Mesenchymal stem cell (in vitro differentiated cells and primary cell): ENCODE data around the gene NRM. TPM values are rescaled to one million over a fixed set of nuclear protein-coding genes. Genes with fewer than 3 reads are reported as not detected.
A peak's percentile ranks its signal among the peaks of the same experiment; 100 is the strongest.

Source experiments
- DNase-seq: peaks from one replicate; pipeline ENCODE4 v3.0.0-alpha.2; 2013
- H2AFZ ChIP-seq: one replicate; pipeline ENCODE4 v1.6.1; 2013; ENCODE audit warnings: low read depth, mild to moderate bottlenecking, control low read depth, inconsistent platforms, low read length, moderate library complexity
- H2AK5ac ChIP-seq: 2 replicates; pipeline ENCODE4 v1.6.1; 2013; ENCODE audit warnings: low read length, moderate library complexity, mild to moderate bottlenecking, inconsistent platforms; ENCODE audit not compliant: severe bottlenecking
- H2BK120ac ChIP-seq: one replicate; pipeline ENCODE4 v1.6.1; 2013; ENCODE audit warnings: low read depth, mild to moderate bottlenecking, inconsistent platforms, low read length, moderate library complexity
- H2BK12ac ChIP-seq, 2 experiments: one replicate each; pipeline ENCODE4 v1.6.1; 2013; ENCODE audit warnings: inconsistent platforms in 2 of 2, low read length in 2 of 2, mild to moderate bottlenecking in 2 of 2, moderate library complexity in 2 of 2, control low read depth in 1 of 2
- H2BK15ac ChIP-seq: one replicate; pipeline ENCODE4 v1.6.1; 2013; ENCODE audit warnings: mild to moderate bottlenecking, low read depth, inconsistent platforms; ENCODE audit not compliant: poor library complexity, severe bottlenecking
- H2BK5ac ChIP-seq: 2 replicates; pipeline ENCODE4 v1.6.1; 2013; ENCODE audit warnings: low read depth, mild to moderate bottlenecking, low read length, control low read depth, inconsistent platforms; ENCODE audit not compliant: poor library complexity, severe bottlenecking
- H3K14ac ChIP-seq, 2 experiments: one replicate each; pipeline ENCODE4 v1.6.1; 2013; ENCODE audit warnings: inconsistent platforms in 2 of 2, low read length in 2 of 2, control low read depth in 1 of 2, mild to moderate bottlenecking in 1 of 2, moderate library complexity in 1 of 2
- H3K18ac ChIP-seq, 2 experiments: one replicate each; pipeline ENCODE4 v1.6.1; 2013; ENCODE audit warnings: inconsistent platforms in 2 of 2, low read length in 2 of 2, control low read depth in 1 of 2, low read depth in 1 of 2, mild to moderate bottlenecking in 1 of 2
- H3K23ac ChIP-seq, 2 experiments: one replicate each; pipeline ENCODE4 v1.6.1; 2013; ENCODE audit warnings: inconsistent platforms in 2 of 2, low read length in 2 of 2, mild to moderate bottlenecking in 2 of 2, moderate library complexity in 2 of 2, control low read depth in 1 of 2
- H3K27ac ChIP-seq: 2 replicates; pipeline ENCODE4 v1.5.1; 2013; ENCODE audit warnings: mild to moderate bottlenecking, moderate library complexity, low read length, control low read depth, inconsistent platforms; ENCODE audit not compliant: poor library complexity, severe bottlenecking
- H3K27me3 ChIP-seq, 2 experiments: 2 replicates each; pipeline versions ENCODE4 v1.6.1 to v1.7.0; 2013; ENCODE audit warnings: low read length in 2 of 2, mild to moderate bottlenecking in 2 of 2, moderate library complexity in 2 of 2, control low read depth in 1 of 2, inconsistent platforms in 1 of 2; ENCODE audit not compliant: control insufficient read depth in 1 of 2, insufficient read depth in 1 of 2
- H3K36me3 ChIP-seq, 2 experiments: 2 replicates each; pipeline versions ENCODE4 v1.6.1 to v1.7.0; 2013; ENCODE audit warnings: low read length in 2 of 2, control low read depth in 1 of 2, inconsistent platforms in 1 of 2, low read depth in 1 of 2, mild to moderate bottlenecking in 1 of 2; ENCODE audit not compliant: insufficient read depth in 2 of 2, control insufficient read depth in 1 of 2
- H3K4ac ChIP-seq, 2 experiments: one replicate each; pipeline ENCODE4 v1.6.1; 2013; ENCODE audit warnings: inconsistent platforms in 2 of 2, low read length in 2 of 2, mild to moderate bottlenecking in 2 of 2, moderate library complexity in 2 of 2, control low read depth in 1 of 2, low read depth in 1 of 2
- H3K4me1 ChIP-seq: 2 replicates; pipeline ENCODE4 v1.6.1; 2013; ENCODE audit warnings: low read depth, low read length, control low read depth; ENCODE audit not compliant: control insufficient read depth, insufficient read depth
- H3K4me2 ChIP-seq: 2 replicates; pipeline ENCODE4 v1.6.1; 2013; ENCODE audit warnings: low read length, mild to moderate bottlenecking, inconsistent platforms; ENCODE audit not compliant: poor library complexity, severe bottlenecking
- H3K4me3 ChIP-seq, 2 experiments: 2 replicates each; pipeline versions ENCODE4 v1.5.1 to v1.7.0; 2013; ENCODE audit warnings: low read length in 2 of 2, mild to moderate bottlenecking in 2 of 2, control low read depth in 1 of 2, low read depth in 1 of 2; ENCODE audit not compliant: insufficient read depth in 1 of 2
- H3K79me1 ChIP-seq: replicated peaks from 2 replicates; pipeline ENCODE4 v1.6.1; 2013; ENCODE audit warnings: mild to moderate bottlenecking, control low read depth, low read length, inconsistent platforms; ENCODE audit not compliant: poor library complexity, severe bottlenecking
- H3K9ac ChIP-seq: 2 replicates; pipeline ENCODE4 v1.7.0; 2013; ENCODE audit warnings: mild to moderate bottlenecking, low read length, moderate library complexity
- H3K9me3 ChIP-seq: 2 replicates; pipeline ENCODE4 v1.7.0; 2013; ENCODE audit warnings: mild to moderate bottlenecking, low read length; ENCODE audit not compliant: control insufficient read depth
- H4K8ac ChIP-seq: one replicate; pipeline ENCODE4 v1.6.1; 2013; ENCODE audit warnings: inconsistent platforms, mild to moderate bottlenecking, low read length, moderate library complexity
- H4K91ac ChIP-seq: one replicate; pipeline ENCODE4 v1.6.1; 2013; ENCODE audit warnings: mild to moderate bottlenecking, low read length, inconsistent platforms
- WGBS: methylation state at CpG from one replicate; pipeline ENCODE4 v1.1.7; 2013; ENCODE audit warnings: mixed read lengths; 5-methylcytosine and 5-hydroxymethylcytosine counted together
- polyA plus RNA-seq, 2 experiments: library from polyadenylated mRNA; stranded (reverse); fragments of 200-250 nt; gene quantifications; one replicate each; pipeline ENCODE4 v1.2.3, GENCODE V29; 2013

NRM gene
- 35.3 TPM for polyA plus RNA-seq (2013, experiment 1 of 2)
- 36.1 TPM for polyA plus RNA-seq (2013, experiment 2 of 2)

GRCh38 chr6:30690403-30691207, at the start of gene NRM:
NRM (minus strand) TSS chr6:30690984; CDS start chr6:30690974, 10 bp downstream.
- Histone ChIP-seq H2BK12ac (peak within 1 kb of the TSS; percentile 34 to 96), H4K8ac (peak within 1 kb of the TSS; percentile 74), H3K14ac (peak within 1 kb of the TSS; percentile 44 to 63), H4K91ac (peak within 1 kb of the TSS; percentile 35), H3K23ac (peak within 1 kb of the TSS in 1 of 2 experiments; percentile 20), H3K27me3 (no peaks in the 10 kb centered on the region), H2AFZ (no peak within 1 kb of the TSS), H3K4me1 (peaks cover 27% of the 10 kb centered on the region), H3K9me3 (no peaks in the 10 kb centered on the region), H2BK15ac (peak within 1 kb of the TSS; percentile 95), H3K36me3 (peaks cover 0 to 4% of the 10 kb centered on the region in 2 experiments), H3K79me1 (peaks cover 2% of the 10 kb centered on the region), H2BK120ac (no peak within 1 kb of the TSS), H3K4me3 (peak within 1 kb of the TSS; percentile 77 to 93), H3K4ac (peak within 1 kb of the TSS in 1 of 2 experiments; percentile 55), H3K4me2 (peak within 1 kb of the TSS; percentile 58), H2BK5ac (peak within 1 kb of the TSS; percentile 90), H2AK5ac (peak within 1 kb of the TSS; percentile 61), H3K9ac (peak within 1 kb of the TSS; percentile 95), H3K27ac (peak within 1 kb of the TSS; percentile 91), H3K18ac (peak within 1 kb of the TSS; percentile 78 to 86)
- under 1% methylated on average over 33 of the region's 40 CpGs for WGBS
- DNase-seq, result peak; percentile 94

- Histone ChIP-seq H2BK15ac (no peak overlapping the region), H3K4me2 (no peak overlapping the region), H3K4me1 (peaks cover 22% of the 10 kb centered on the region), H4K91ac (peak overlapping the region; percentile 80), H2AK5ac (peak overlapping the region; percentile 80), H3K36me3 (peaks cover 34 to 63% of the 10 kb centered on the region in 2 experiments), H3K18ac (no peak overlapping the region), H2BK12ac (no peak overlapping the region), H2AFZ (no peak overlapping the region), H3K27ac (peak overlapping the region; percentile 80), H4K8ac (no peak overlapping the region), H3K23ac (no peak overlapping the region), H3K27me3 (no peaks in the 10 kb centered on the region), H2BK5ac (peak overlapping the region; percentile 54), H3K14ac (no peak overlapping the region), H3K4ac (no peak overlapping the region), H3K9ac (peak overlapping the region; percentile 97), H3K9me3 (no peaks in the 10 kb centered on the region), H3K4me3 (no peak overlapping the region), H3K79me1 (peaks cover 17% of the 10 kb centered on the region), H2BK120ac (no peak overlapping the region)
- DNase-seq, result peak; percentile 54
- 96% methylated on average over 2 of the region's 2 CpGs for WGBS
These were observed 49.7 kb upstream of the NRM start for GRCh38 chr6:30740540-30740870.

- Histone ChIP-seq H3K27ac (no peak overlapping the region), H3K14ac (no peak overlapping the region), H3K79me1 (peaks cover 24% of the 10 kb centered on the region), H2AFZ (no peak overlapping the region), H4K91ac (no peak overlapping the region), H4K8ac (no peak overlapping the region), H2BK15ac (no peak overlapping the region), H3K9ac (peak overlapping the region; percentile 29), H2BK12ac (no peak overlapping the region), H2BK5ac (no peak overlapping the region), H2BK120ac (no peak overlapping the region), H3K23ac (no peak overlapping the region), H3K4me3 (no peak overlapping the region), H3K4me1 (peaks cover 19% of the 10 kb centered on the region), H3K18ac (no peak overlapping the region), H3K4me2 (no peak overlapping the region), H2AK5ac (no peak overlapping the region), H3K4ac (no peak overlapping the region), H3K36me3 (peaks cover 42 to 81% of the 10 kb centered on the region in 2 experiments), H3K27me3 (no peaks in the 10 kb centered on the region), H3K9me3 (no peaks in the 10 kb centered on the region)
- 97% methylated on average over 5 of the region's 6 CpGs for WGBS
- DNase-seq, result no peak
These were observed 47.7 kb upstream of the NRM start for GRCh38 chr6:30738532-30738931.

- no peak for DNase-seq
- H2BK5ac ChIP-seq, result no peak overlapping the region
- H2AFZ ChIP-seq, result no peak overlapping the region
- H3K23ac ChIP-seq, result no peak overlapping the region
- 95% methylated on average over 8 of the region's 8 CpGs for WGBS
- no peak overlapping the region for H3K4ac ChIP-seq
- peaks cover 53 to 94% of the 10 kb centered on the region in 2 experiments for H3K36me3 ChIP-seq
- no peak overlapping the region for H3K18ac ChIP-seq
- H3K4me3 ChIP-seq, result no peak overlapping the region
- no peak overlapping the region for H3K9ac ChIP-seq
- H3K27me3 ChIP-seq, result no peaks in the 10 kb centered on the region
- H2BK120ac ChIP-seq, result no peak overlapping the region
- H3K14ac ChIP-seq, result no peak overlapping the region
- no peak overlapping the region for H4K8ac ChIP-seq
- H3K27ac ChIP-seq, result no peak overlapping the region
- H3K4me1 ChIP-seq, result peaks cover 16% of the 10 kb centered on the region
- no peak overlapping the region for H2AK5ac ChIP-seq
- H2BK15ac ChIP-seq, result no peak overlapping the region
- peaks cover 26% of the 10 kb centered on the region for H3K79me1 ChIP-seq
- H3K9me3 ChIP-seq, result no peaks in the 10 kb centered on the region
- no peak overlapping the region for H2BK12ac ChIP-seq
- no peak overlapping the region for H4K91ac ChIP-seq
- H3K4me2 ChIP-seq, result no peak overlapping the region
These were observed 45.0 kb upstream of the NRM start for GRCh38 chr6:30735668-30736314.
